ENCODE data around the gene COG6.

Gene COG6

GRCh38 chr13:39655041-39655568, 357 bp upstream of the COG6 start:
- no peaks in the 10 kb centered on the region for H3K9me2 ChIP-seq (replicated peaks; ENCODE audit: insufficient read depth, low read length)
- no peaks in the 10 kb centered on the region for H4K20me1 ChIP-seq (ENCODE audit: insufficient read depth, low read length)
- TF ChIP-seq EZH2phosphoT487 (IDR thresholded peaks at IDR 0.05; ENCODE audit: low read length) (no peak), EZH2 (optimal IDR thresholded peaks at IDR 0.05; ENCODE audit: low read depth, low read length) (no peak), CTCF (IDR thresholded peaks at IDR 0.05; ENCODE audit: low read length) (no peak)
- no peaks in the 10 kb centered on the region for H3K27me3 ChIP-seq (replicated peaks; ENCODE audit: insufficient read depth, low read length)
- H3K27ac ChIP-seq (ENCODE audit: low read length): no peak overlapping the region
- H3F3A ChIP-seq (ENCODE audit: insufficient read depth, low read length): no peaks in the 10 kb centered on the region
- H3K4me2 ChIP-seq (ENCODE audit: low read depth, low read length): peak overlapping the region; percentile 82; the same call in 1 of the 2 replicates
- DNase-seq: no peak
- H3K4me1 ChIP-seq (ENCODE audit: low read length): 0 out of 2 replicates have a peak, but pooled peaks cover 4% of the 10 kb centered on the region
- no peaks in the 10 kb centered on the region; the same call in 1 of the 2 replicates for H3K79me2 ChIP-seq (ENCODE audit: low read length)
- H2AFZ ChIP-seq (ENCODE audit: low read length): peak overlapping the region; percentile 70
- no peaks in the 10 kb centered on the region for H3K36me3 ChIP-seq (replicated peaks; ENCODE audit: insufficient read depth, low read length)
- H3K9ac ChIP-seq (ENCODE audit: low read length): no peak overlapping the region; the same call in 1 of the 2 replicates
- no peaks in the 10 kb centered on the region for H3K9me3 ChIP-seq (replicated peaks; ENCODE audit: insufficient read depth, low read length)
- peak overlapping the region; percentile 85 for H3K4me3 ChIP-seq (ENCODE audit: low read length)

GRCh38 chr13:39656325-39656677, 839 bp downstream of the COG6 start:
- no peak for DNase-seq
- H3K27ac ChIP-seq (ENCODE audit: low read length): no peak overlapping the region

GRCh38 chr13:39663508-39663907, 8.0 kb downstream of the COG6 start:
- Histone ChIP-seq H3K4me1 (ENCODE audit: low read length) (no peaks in the 10 kb centered on the region), H3K79me2 (ENCODE audit: low read length) (no peaks in the 10 kb centered on the region), H3K4me3 (ENCODE audit: low read length) (no peak overlapping the region), H2AFZ (ENCODE audit: low read length) (no peak overlapping the region), H3K9me3 (replicated peaks; ENCODE audit: insufficient read depth, low read length) (no peaks in the 10 kb centered on the region), H3K36me3 (replicated peaks; ENCODE audit: insufficient read depth, low read length) (no peaks in the 10 kb centered on the region), H3K9me2 (replicated peaks; ENCODE audit: insufficient read depth, low read length) (no peaks in the 10 kb centered on the region), H3K9ac (ENCODE audit: low read length) (no peak overlapping the region), H3K4me2 (ENCODE audit: low read depth, low read length) (no peak overlapping the region), H3K27me3 (replicated peaks; ENCODE audit: insufficient read depth, low read length) (no peaks in the 10 kb centered on the region), H4K20me1 (ENCODE audit: insufficient read depth, low read length) (no peaks in the 10 kb centered on the region), H3F3A (ENCODE audit: insufficient read depth, low read length) (no peaks in the 10 kb centered on the region), H3K27ac (ENCODE audit: low read length) (no peak overlapping the region)
- no peak for DNase-seq
- TF ChIP-seq EZH2phosphoT487 (IDR thresholded peaks at IDR 0.05; ENCODE audit: low read length) (no peak), EZH2 (optimal IDR thresholded peaks at IDR 0.05; ENCODE audit: low read depth, low read length) (no peak), CTCF (IDR thresholded peaks at IDR 0.05; ENCODE audit: low read length) (no peak)

More at GRCh38 chr13:39656325-39656677, 839 bp downstream of the COG6 start:
- H3K4me2 ChIP-seq (ENCODE audit: low read depth, low read length): peak overlapping the region; percentile 82
- H3K79me2 ChIP-seq (ENCODE audit: low read length): no peaks in the 10 kb centered on the region; the same call in 1 of the 2 replicates
- no peaks in the 10 kb centered on the region for H3K36me3 ChIP-seq (replicated peaks; ENCODE audit: insufficient read depth, low read length)
- no peak for TF ChIP-seq EZH2phosphoT487 (IDR thresholded peaks at IDR 0.05; ENCODE audit: low read length)
- TF ChIP-seq CTCF (IDR thresholded peaks at IDR 0.05; ENCODE audit: low read length): no peak
- no peak for TF ChIP-seq EZH2 (optimal IDR thresholded peaks at IDR 0.05; ENCODE audit: low read depth, low read length)
- H3K27me3 ChIP-seq (replicated peaks; ENCODE audit: insufficient read depth, low read length): no peaks in the 10 kb centered on the region
- H4K20me1 ChIP-seq (ENCODE audit: insufficient read depth, low read length): no peaks in the 10 kb centered on the region
- H2AFZ ChIP-seq (ENCODE audit: low read length): peak overlapping the region; percentile 77
- no peaks in the 10 kb centered on the region for H3K9me3 ChIP-seq (replicated peaks; ENCODE audit: insufficient read depth, low read length)
- 0 out of 2 replicates have a peak, but pooled peaks cover 4% of the 10 kb centered on the region for H3K4me1 ChIP-seq (ENCODE audit: low read length)
- H3K4me3 ChIP-seq (ENCODE audit: low read length): peak overlapping the region; percentile 85
- no peaks in the 10 kb centered on the region for H3K9me2 ChIP-seq (replicated peaks; ENCODE audit: insufficient read depth, low read length)
- H3K9ac ChIP-seq (ENCODE audit: low read length): no peak overlapping the region; the same call in 1 of the 2 replicates
- H3F3A ChIP-seq (ENCODE audit: insufficient read depth, low read length): no peaks in the 10 kb centered on the region

Measured in MM.1S (cell line).